CD4-positive, alpha-beta T cell (primary cell): ENCODE measurements around the gene SLC41A2. TPM values are rescaled to one million over a fixed set of nuclear protein-coding genes. Genes with fewer than 3 reads are reported as not detected.

Source experiments
- ATAC-seq: fragments of 200-7000 bp; cut with Tn5 transposase; one replicate; pipeline ENCODE4 v1.10.0; 2022; ENCODE audit warnings: mild to moderate bottlenecking; ENCODE audit not compliant: poor library complexity
- CTCF ChIA-PET: fragments of 350-600 bp; sonication (Branson Sonifier 250); formaldehyde crosslinking; loops from one replicate; lab custom pipeline; 2021; ENCODE audit warnings: antibody characterized with exemption, inconsistent platforms; lab: Charles Lee
- POLR2A ChIA-PET: fragments of 350-600 bp; sonication (Branson Sonifier 250); formaldehyde crosslinking; loops from one replicate; lab custom pipeline; 2021; ENCODE audit warnings: antibody characterized with exemption, inconsistent platforms; lab: Charles Lee
- DNase-seq, 14 experiments: peaks; one replicate each; pipeline ENCODE4 v3.0.0-alpha.2; 2013 to 2020; ENCODE audit warnings: mixed read lengths in 2 of 14
- H3K27ac ChIP-seq, 2 donors: one replicate each; pipeline versions ENCODE4 v1.5.1 to v1.7.0; 2013; ENCODE audit warnings: low read length in 2 of 2, low read depth in 1 of 2, mild to moderate bottlenecking in 1 of 2
- H3K27me3 ChIP-seq, 2 experiments: 1 replicate in 1 of 2; 2 replicates in 1 of 2; pipeline versions ENCODE4 v1.6.1 to v1.7.0; 2013; ENCODE audit warnings: low read length in 2 of 2, control low read depth in 1 of 2, mild to moderate bottlenecking in 1 of 2, moderate library complexity in 1 of 2; ENCODE audit not compliant: insufficient read depth in 2 of 2, control insufficient read depth in 1 of 2
- H3K36me3 ChIP-seq: one replicate; pipeline ENCODE4 v1.6.1; 2013; ENCODE audit warnings: low read length, control low read depth; ENCODE audit not compliant: insufficient read depth
- H3K4me1 ChIP-seq: one replicate; pipeline ENCODE4 v1.6.1; 2013; ENCODE audit warnings: low read length, control low read depth; ENCODE audit not compliant: insufficient read depth
- H3K4me3 ChIP-seq: one replicate; pipeline ENCODE4 v1.5.1; 2013; ENCODE audit warnings: mild to moderate bottlenecking, low read length, moderate library complexity
- H3K9me3 ChIP-seq, 2 experiments: 1 replicate in 1 of 2; 2 replicates in 1 of 2; pipeline versions ENCODE4 v1.6.1 to v1.7.0; 2013; ENCODE audit warnings: low read length in 2 of 2, mild to moderate bottlenecking in 2 of 2, control low read depth in 1 of 2, moderate library complexity in 1 of 2; ENCODE audit not compliant: control insufficient read depth in 1 of 2, insufficient read depth in 1 of 2
- H3K27ac Mint-ChIP-seq: one replicate; pipeline ENCODE4 v1.8.0; 2020; ENCODE audit warnings: mixed read lengths
- H3K27me3 Mint-ChIP-seq: one replicate; pipeline ENCODE4 v1.8.0; 2021; ENCODE audit warnings: mixed read lengths
- H3K36me3 Mint-ChIP-seq: one replicate; pipeline ENCODE4 v1.8.0; 2021; ENCODE audit warnings: low read depth, mixed read lengths
- H3K4me1 Mint-ChIP-seq: one replicate; pipeline ENCODE4 v1.8.0; 2021; ENCODE audit warnings: low read depth, mixed read lengths
- H3K4me3 Mint-ChIP-seq: one replicate; pipeline ENCODE4 v1.8.0; 2020; ENCODE audit warnings: mild to moderate bottlenecking, mixed read lengths
- H3K9me3 Mint-ChIP-seq: one replicate; pipeline ENCODE4 v1.8.0; 2020; ENCODE audit warnings: mixed read lengths
- intact Hi-C, 2 experiments: fragments of 100-400 bp; cut with DNase I in 1 of 2; cut with micrococcal nuclease in 1 of 2; formaldehyde crosslinking; loops; one replicate each; pipeline versions ENCODE4 v1.15.1 to v1.9.0; 2023 to 2025; cut with DNase I, micrococcal nuclease
- total RNA-seq, 174 experiments: library from RNA in 2 of 174; stranded (reverse) in 2 of 174; gene quantifications; one replicate each; pipeline ENCODE4 v1.2.3 and lab custom pipeline; 2021 to 2026
- TF ChIP-seq, protein P1 (sequence below): fragments of 200-600 bp; IDR thresholded peaks from one replicate; pipeline ENCODE4 v1.8.0; 2022; ENCODE audit warnings: antibody characterized with exemption, mild to moderate bottlenecking

SLC41A2 gene
- total RNA-seq, 2 experiments from 2014 or later: 1.2 to 1.7 TPM

DNA sequence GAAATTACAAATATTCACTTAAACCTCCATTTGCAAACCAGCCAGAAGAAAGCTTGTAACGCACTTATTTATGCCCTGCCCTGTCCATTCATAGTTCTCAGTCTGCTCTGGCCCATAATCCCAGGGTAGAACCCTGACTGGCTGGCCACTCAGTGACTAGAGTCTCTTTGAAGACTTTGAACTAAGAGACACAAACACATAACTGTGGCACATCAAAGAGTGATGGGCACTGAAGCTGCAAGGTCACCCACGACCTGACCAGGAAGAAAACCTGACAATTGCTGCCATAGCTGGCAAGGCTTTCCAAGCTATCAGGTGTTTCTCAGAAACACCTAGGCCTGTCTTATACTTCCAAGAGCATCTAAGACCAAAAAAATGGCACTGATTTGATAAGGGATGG lies 28.7 kb downstream of the SLC41A2 start:
- Mint-ChIP-seq H3K36me3 (no peaks in the 10 kb centered on the region), H3K9me3 (no peaks in the 10 kb centered on the region), H3K27me3 (no peaks in the 10 kb centered on the region), H3K4me1 (no peaks in the 10 kb centered on the region), H3K27ac (no peak overlapping the region), H3K4me3 (no peak overlapping the region)
- Histone ChIP-seq H3K4me1 (no peaks in the 10 kb centered on the region), H3K4me3 (no peak overlapping the region), H3K27me3 (no peaks in the 10 kb centered on the region), H3K27ac (no peak overlapping the region), H3K36me3 (no peaks in the 10 kb centered on the region), H3K9me3 (no peaks in the 10 kb centered on the region)
- POLR2A ChIA-PET: no interaction called here
- DNase-seq (no peak), ATAC-seq (no peak)
- intact Hi-C loops: no loop called here
- TF ChIP-seq, protein P1, sequence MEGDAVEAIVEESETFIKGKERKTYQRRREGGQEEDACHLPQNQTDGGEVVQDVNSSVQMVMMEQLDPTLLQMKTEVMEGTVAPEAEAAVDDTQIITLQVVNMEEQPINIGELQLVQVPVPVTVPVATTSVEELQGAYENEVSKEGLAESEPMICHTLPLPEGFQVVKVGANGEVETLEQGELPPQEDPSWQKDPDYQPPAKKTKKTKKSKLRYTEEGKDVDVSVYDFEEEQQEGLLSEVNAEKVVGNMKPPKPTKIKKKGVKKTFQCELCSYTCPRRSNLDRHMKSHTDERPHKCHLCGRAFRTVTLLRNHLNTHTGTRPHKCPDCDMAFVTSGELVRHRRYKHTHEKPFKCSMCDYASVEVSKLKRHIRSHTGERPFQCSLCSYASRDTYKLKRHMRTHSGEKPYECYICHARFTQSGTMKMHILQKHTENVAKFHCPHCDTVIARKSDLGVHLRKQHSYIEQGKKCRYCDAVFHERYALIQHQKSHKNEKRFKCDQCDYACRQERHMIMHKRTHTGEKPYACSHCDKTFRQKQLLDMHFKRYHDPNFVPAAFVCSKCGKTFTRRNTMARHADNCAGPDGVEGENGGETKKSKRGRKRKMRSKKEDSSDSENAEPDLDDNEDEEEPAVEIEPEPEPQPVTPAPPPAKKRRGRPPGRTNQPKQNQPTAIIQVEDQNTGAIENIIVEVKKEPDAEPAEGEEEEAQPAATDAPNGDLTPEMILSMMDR: no peak
- CTCF ChIA-PET: no interaction called here

DNA sequence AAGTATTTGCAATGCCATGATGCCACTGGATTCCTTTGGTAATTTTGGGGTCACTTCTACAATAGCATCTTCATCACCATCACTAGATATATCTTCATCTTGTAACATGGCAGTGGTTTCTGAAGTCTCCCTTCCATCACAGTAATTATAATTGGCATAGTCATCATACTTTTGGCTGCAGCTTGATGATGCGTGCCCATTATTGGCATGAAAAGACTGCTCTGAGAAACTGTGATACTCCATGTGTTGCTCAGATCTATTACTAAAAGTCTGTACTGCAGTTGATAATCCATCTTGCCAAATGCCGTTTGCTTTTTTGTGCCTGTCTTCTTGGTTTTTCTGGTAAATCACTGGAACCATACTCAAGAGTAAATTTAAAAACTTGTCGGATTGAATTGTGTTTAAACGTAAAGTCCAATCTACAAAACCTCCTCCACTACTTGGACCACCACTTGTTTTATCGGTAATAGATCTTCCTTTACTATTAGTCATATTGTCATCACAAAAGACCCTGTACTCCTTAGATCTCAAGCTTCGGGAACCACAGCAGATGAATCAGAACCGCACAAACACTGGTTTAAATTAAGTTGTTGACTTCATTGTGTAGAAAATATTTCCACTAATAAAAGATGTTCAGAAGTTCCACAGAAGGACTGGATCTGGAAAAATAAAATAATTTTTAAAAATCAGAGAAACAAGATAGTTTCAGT lies 29.9 kb downstream of the SLC41A2 start:
- Mint-ChIP-seq H3K9me3 (no peaks in the 10 kb centered on the region), H3K36me3 (no peaks in the 10 kb centered on the region), H3K27me3 (no peaks in the 10 kb centered on the region), H3K4me1 (no peaks in the 10 kb centered on the region), H3K27ac (no peak overlapping the region), H3K4me3 (no peak overlapping the region)
- Histone ChIP-seq H3K27ac (no peak overlapping the region), H3K4me1 (no peaks in the 10 kb centered on the region), H3K27me3 (no peaks in the 10 kb centered on the region), H3K36me3 (no peaks in the 10 kb centered on the region), H3K9me3 (no peaks in the 10 kb centered on the region), H3K4me3 (no peak overlapping the region)
- ATAC-seq (no peak), DNase-seq (no peak)
- CTCF ChIA-PET: no interaction called here
- TF ChIP-seq, protein P1: no peak
- POLR2A ChIA-PET: no interaction called here
- intact Hi-C loops: no loop called here

DNA sequence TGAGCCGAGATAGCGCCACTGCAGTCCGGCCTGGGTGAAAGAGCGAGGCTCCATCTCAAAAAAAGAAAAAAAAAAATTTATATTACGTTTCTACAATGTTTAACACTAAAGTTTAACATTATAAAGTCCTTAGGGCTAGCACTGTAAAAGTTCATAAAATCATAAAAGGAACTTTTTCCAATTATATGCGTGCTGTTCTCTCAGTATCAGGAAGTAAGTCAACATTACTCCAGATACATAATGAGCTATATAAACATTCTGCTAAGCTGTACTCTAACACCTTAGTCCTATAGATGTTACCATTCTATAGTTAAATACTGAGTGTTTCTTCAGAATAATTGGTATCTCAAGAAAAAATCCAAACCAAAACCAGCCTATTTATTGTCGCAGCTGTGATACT lies 32.6 kb downstream of the SLC41A2 start:
- Mint-ChIP-seq H3K27me3 (no peaks in the 10 kb centered on the region), H3K36me3 (peaks cover 6% of the 10 kb centered on the region), H3K4me1 (no peaks in the 10 kb centered on the region), H3K4me3 (no peak overlapping the region), H3K27ac (no peak overlapping the region), H3K9me3 (peaks cover 6% of the 10 kb centered on the region)
- TF ChIP-seq, protein P1: no peak
- Histone ChIP-seq H3K4me3 (no peak overlapping the region), H3K9me3 (peaks cover 3 to 14% of the 10 kb centered on the region in 2 experiments), H3K36me3 (no peaks in the 10 kb centered on the region), H3K27me3 (no peaks in the 10 kb centered on the region), H3K4me1 (no peaks in the 10 kb centered on the region), H3K27ac (no peak overlapping the region)
- ChIA-PET CTCF (interaction anchor here (0.6 kb wide), 1 partner anchor 699 kb away, joined by 3 read pairs; no protein-coding TSS in a partner anchor), POLR2A (interaction anchor here (0.5 kb wide), 1 partner anchor 1271 kb away, joined by 3 read pairs; no protein-coding TSS in a partner anchor)
- DNase-seq (no peak), ATAC-seq (no peak)
- intact Hi-C loops: no loop called here
